Omental fat pad (tissue), 4 donors: ENCODE results near the gene DAGLB. TPM values are rescaled to one million over a fixed set of nuclear protein-coding genes. Genes with fewer than 3 reads are reported as not detected.

ENCODE experiments used
- ATAC-seq: fragments of 150-250 bp; one replicate; pipeline ENCODE4 v1.9.1; 2016; ENCODE audit warnings: mild to moderate bottlenecking, moderate library complexity; ENCODE audit not compliant: low FRiP score
- DNase-seq: peaks from one replicate; pipeline ENCODE4 v3.0.0-alpha.2; 2019; ENCODE audit warnings: low spot score
- total RNA-seq, 4 donors: library from RNA; depleted of rRNA; stranded (reverse); fragments of >200 nt; gene quantifications; one replicate each; pipeline ENCODE4 v1.1.0, GENCODE V29; 2016
- TF ChIP-seq, protein P1 (sequence below), 3 donors: fragments of 450-650 bp; IDR thresholded peaks; one replicate each; pipeline ENCODE4 v1.5.1; 2016 to 2017; ENCODE audit warnings: antibody characterized with exemption in 3 of 3, mild to moderate bottlenecking in 3 of 3, moderate library complexity in 2 of 3

The DAGLB gene
- total RNA-seq, 4 donors from 2014 or later: 10.7 to 25.9 (median 16.3) TPM

DNA sequence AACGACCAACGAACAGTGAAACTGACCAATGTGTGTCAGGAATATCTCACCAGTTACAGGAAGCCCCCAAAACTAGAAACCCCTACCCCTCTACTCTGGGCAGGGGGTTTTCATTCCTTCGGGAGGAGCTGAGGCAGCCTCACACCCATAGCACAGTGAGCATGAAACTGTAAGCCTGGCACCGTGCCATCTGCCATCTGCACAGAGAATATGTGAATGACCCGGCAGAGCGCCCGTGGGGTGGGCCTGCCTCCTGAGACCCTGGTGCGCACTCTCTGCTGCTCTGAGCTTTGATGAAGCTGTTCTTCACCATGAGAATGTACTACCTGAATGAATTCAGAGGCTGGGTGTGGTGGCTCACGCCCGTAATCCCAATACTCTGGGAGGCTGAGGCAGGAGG is 27.1 kb downstream of the DAGLB start:
- DNase-seq (no peak), ATAC-seq (no peak)
- TF ChIP-seq, protein P1, sequence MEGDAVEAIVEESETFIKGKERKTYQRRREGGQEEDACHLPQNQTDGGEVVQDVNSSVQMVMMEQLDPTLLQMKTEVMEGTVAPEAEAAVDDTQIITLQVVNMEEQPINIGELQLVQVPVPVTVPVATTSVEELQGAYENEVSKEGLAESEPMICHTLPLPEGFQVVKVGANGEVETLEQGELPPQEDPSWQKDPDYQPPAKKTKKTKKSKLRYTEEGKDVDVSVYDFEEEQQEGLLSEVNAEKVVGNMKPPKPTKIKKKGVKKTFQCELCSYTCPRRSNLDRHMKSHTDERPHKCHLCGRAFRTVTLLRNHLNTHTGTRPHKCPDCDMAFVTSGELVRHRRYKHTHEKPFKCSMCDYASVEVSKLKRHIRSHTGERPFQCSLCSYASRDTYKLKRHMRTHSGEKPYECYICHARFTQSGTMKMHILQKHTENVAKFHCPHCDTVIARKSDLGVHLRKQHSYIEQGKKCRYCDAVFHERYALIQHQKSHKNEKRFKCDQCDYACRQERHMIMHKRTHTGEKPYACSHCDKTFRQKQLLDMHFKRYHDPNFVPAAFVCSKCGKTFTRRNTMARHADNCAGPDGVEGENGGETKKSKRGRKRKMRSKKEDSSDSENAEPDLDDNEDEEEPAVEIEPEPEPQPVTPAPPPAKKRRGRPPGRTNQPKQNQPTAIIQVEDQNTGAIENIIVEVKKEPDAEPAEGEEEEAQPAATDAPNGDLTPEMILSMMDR (IDR thresholded peaks at IDR 0.05): no peak

DNA sequence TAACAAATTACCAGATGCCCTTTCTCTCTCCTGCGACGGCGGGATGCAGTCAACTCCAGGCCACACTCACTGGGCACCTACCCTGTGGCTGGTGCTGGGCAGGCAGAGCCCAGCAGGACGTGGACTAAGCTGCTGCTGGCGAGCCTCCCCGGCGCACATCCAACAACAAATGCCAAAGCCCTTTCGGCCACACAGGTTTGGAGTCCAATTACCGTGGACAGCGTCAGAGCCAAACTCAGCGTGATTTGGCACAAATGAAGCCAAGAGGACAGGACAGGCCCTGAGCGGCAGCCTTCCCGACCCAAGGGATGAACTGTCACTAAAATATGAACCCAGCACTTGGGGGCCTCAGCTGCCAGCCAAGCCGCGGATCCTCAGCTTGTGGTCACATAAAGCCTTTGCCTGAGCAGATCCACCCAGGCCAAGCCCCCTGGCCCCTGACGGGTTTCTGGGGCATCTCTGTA is 28.4 kb downstream of the DAGLB start:
- no peak for DNase-seq
- ATAC-seq: no peak
- TF ChIP-seq, protein P1 (IDR thresholded peaks at IDR 0.05): no peak

DNA sequence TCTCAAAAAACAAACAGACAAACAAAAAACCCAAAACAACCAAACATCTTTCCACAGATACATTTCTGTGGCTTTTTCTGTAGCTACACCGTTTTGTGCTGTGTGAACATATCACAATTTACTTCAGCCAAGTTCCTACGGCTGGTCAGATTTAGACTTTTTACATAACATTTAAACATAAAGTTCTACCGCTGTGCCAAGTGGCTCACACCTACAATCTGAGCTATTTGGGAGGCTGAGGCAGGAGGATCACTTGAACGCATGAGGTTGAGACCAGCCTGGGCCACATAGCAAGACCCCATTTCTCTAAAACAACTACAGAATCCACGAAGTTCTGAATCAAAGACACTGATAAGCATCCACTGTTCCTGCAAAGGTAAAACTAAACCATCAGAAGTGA is 30.3 kb downstream of the DAGLB start:
- TF ChIP-seq, protein P1 (IDR thresholded peaks at IDR 0.05): no peak
- no peak for DNase-seq
- ATAC-seq: no peak

GRCh38 chr7:6416516-6417145 is 31.1 kb downstream of the DAGLB start:
- DNase-seq (no peak), ATAC-seq (peak; percentile 33)
- TF ChIP-seq, protein P1 (IDR thresholded peaks at IDR 0.05): no peak

- TF ChIP-seq, protein P1 (IDR thresholded peaks at IDR 0.05): no peak
- ATAC-seq (no peak), DNase-seq (no peak)
Measured at GRCh38 chr7:6413637-6414036, 34.1 kb downstream of the DAGLB start.

GRCh38 chr7:6409944-6410693 is 37.6 kb downstream of the DAGLB start:
- ATAC-seq: no peak
- TF ChIP-seq, protein P1 (IDR thresholded peaks at IDR 0.05): no peak
- DNase-seq: no peak

GRCh38 chr7:6409091-6409490 is 38.7 kb downstream of the DAGLB start:
- DNase-seq (no peak), ATAC-seq (no peak)
- TF ChIP-seq, protein P1 (IDR thresholded peaks at IDR 0.05): no peak
